SK-N-MC (cell line): ENCODE results near the gene BEGAIN.

ENCODE experiments used
- DNase-seq: peaks from one replicate; pipeline ENCODE4 v3.0.0-alpha.2; 2011; ENCODE audit warnings: low read depth, low spot score
- H3K27ac ChIP-seq: fragments of 200-600 bp; sonication (generic); 2 replicates; pipeline ENCODE4 v1.5.1; 2016; ENCODE audit warnings: mixed run types
- H3K36me3 ChIP-seq: fragments of 200-600 bp; sonication (generic); 2 replicates; pipeline ENCODE4 v1.6.1; 2017; ENCODE audit warnings: antibody characterized with exemption, low read length, mixed read lengths; ENCODE audit not compliant: insufficient read depth
- H3K4me3 ChIP-seq: fragments of 200-600 bp; sonication (generic); 2 replicates; pipeline ENCODE4 v1.5.1; 2016
- H3K9ac ChIP-seq: fragments of 200-600 bp; sonication (generic); 2 replicates; pipeline ENCODE4 v1.8.0; 2017; ENCODE audit warnings: mixed run types, mixed read lengths; ENCODE audit not compliant: insufficient read length
- H3K9me3 ChIP-seq: fragments of 200-600 bp; sonication (generic); 2 replicates; pipeline ENCODE4 v1.6.1; 2017; ENCODE audit warnings: low read depth, mild to moderate bottlenecking, antibody characterized with exemption, low read length, moderate library complexity, mixed read lengths
- EZH2 ChIP-seq: fragments of 200-600 bp; sonication (generic); IDR thresholded peaks from one replicate; pipeline ENCODE4 v1.6.1; 2017; ENCODE audit warnings: antibody characterized with exemption
- FOXP2 ChIP-seq: optimal IDR thresholded peaks from 2 replicates; pipeline ENCODE3; 2011; ENCODE audit warnings: mild to moderate bottlenecking, moderate library complexity; ENCODE audit not compliant: insufficient read depth; ENCODE audit errors: extremely low read length, control extremely low read depth
- POLR2AphosphoS5 ChIP-seq: IDR thresholded peaks from 2 replicates; pipeline ENCODE4 v1.6.1; 2012; ENCODE audit warnings: mild to moderate bottlenecking, low read depth, low read length, borderline replicate concordance

The BEGAIN gene

GRCh38 chr14:100540926-100541620 lies 46.1 kb downstream of the BEGAIN start:
- Histone ChIP-seq H3K27ac (no peak overlapping the region), H3K36me3 (no peaks in the 10 kb centered on the region), H3K4me3 (no peak overlapping the region), H3K9ac (no peak overlapping the region), H3K9me3 (no peaks in the 10 kb centered on the region)
- DNase-seq, result no peak
- TF ChIP-seq POLR2AphosphoS5 (no peak), FOXP2 (no peak), EZH2 (no peak)

GRCh38 chr14:100540141-100540925 lies 46.9 kb downstream of the BEGAIN start:
- Histone ChIP-seq H3K36me3 (no peaks in the 10 kb centered on the region), H3K9ac (no peak overlapping the region), H3K9me3 (no peaks in the 10 kb centered on the region), H3K27ac (no peak overlapping the region), H3K4me3 (no peak overlapping the region)
- DNase-seq, result no peak
- TF ChIP-seq POLR2AphosphoS5 (no peak), EZH2 (no peak), FOXP2 (no peak)

GRCh38 chr14:100539766-100540140 lies 47.5 kb downstream of the BEGAIN start:
- no peak overlapping the region for H3K9ac ChIP-seq

GRCh38 chr14:100539003-100539660 lies 48.1 kb downstream of the BEGAIN start:
- TF ChIP-seq FOXP2 (no peak), POLR2AphosphoS5 (no peak), EZH2 (no peak)
- H3K4me3 ChIP-seq, result no peak overlapping the region
- DNase-seq, result no peak
- H3K27ac ChIP-seq, result no peak overlapping the region
- H3K9me3 ChIP-seq, result no peaks in the 10 kb centered on the region
- no peak overlapping the region for H3K9ac ChIP-seq
- no peaks in the 10 kb centered on the region for H3K36me3 ChIP-seq

More at GRCh38 chr14:100539766-100540140, 47.5 kb downstream of the BEGAIN start:
- no peak for TF ChIP-seq EZH2
- TF ChIP-seq FOXP2, result no peak
- no peak for TF ChIP-seq POLR2AphosphoS5
- Histone ChIP-seq H3K36me3 (no peaks in the 10 kb centered on the region), H3K9me3 (no peaks in the 10 kb centered on the region), H3K27ac (no peak overlapping the region), H3K4me3 (no peak overlapping the region)
- no peak for DNase-seq

- H3K9me3 ChIP-seq, result no peaks in the 10 kb centered on the region
- no peak for TF ChIP-seq EZH2
- H3K9ac ChIP-seq, result no peak overlapping the region
- H3K27ac ChIP-seq, result no peak overlapping the region
- no peak for DNase-seq
- no peaks in the 10 kb centered on the region for H3K36me3 ChIP-seq
- no peak overlapping the region for H3K4me3 ChIP-seq
Measured at GRCh38 chr14:100538351-100539002, 48.7 kb downstream of the BEGAIN start.

- TF ChIP-seq POLR2AphosphoS5 (no peak), EZH2 (no peak), FOXP2 (no peak)
- no peak for DNase-seq
- no peak overlapping the region for H3K9ac ChIP-seq
- H3K9me3 ChIP-seq, result no peaks in the 10 kb centered on the region
- H3K36me3 ChIP-seq, result no peaks in the 10 kb centered on the region
- H3K4me3 ChIP-seq, result no peak overlapping the region
- no peak overlapping the region for H3K27ac ChIP-seq
Measured at GRCh38 chr14:100537446-100538350, 49.5 kb downstream of the BEGAIN start.

GRCh38 chr14:100536721-100537445 lies 50.3 kb downstream of the BEGAIN start:
- Histone ChIP-seq H3K9me3 (no peaks in the 10 kb centered on the region), H3K9ac (no peak overlapping the region), H3K36me3 (no peaks in the 10 kb centered on the region), H3K27ac (no peak overlapping the region), H3K4me3 (no peak overlapping the region)
- TF ChIP-seq FOXP2 (no peak), EZH2 (no peak), POLR2AphosphoS5 (no peak)
- no peak for DNase-seq
